Esophagus mucosa (tissue), 1 donor: ENCODE results near the gene ERFE. TPM values are rescaled to one million over a fixed set of nuclear protein-coding genes. Genes with fewer than 3 reads are reported as not detected.
A peak's percentile ranks its signal among the peaks of the same experiment; 100 is the strongest.
"Not testable (repeated sequence)": the region's sequence is repeated elsewhere in the genome, so short reads cannot be mapped to it uniquely, and the experiment has no call there.

Experiments used
- ATAC-seq: fragments of 200-7000 bp; cut with Tn5 transposase; one replicate; pipeline ENCODE4 v1.9.1; 2020
- total RNA-seq: library from RNA; stranded (reverse); gene quantifications from one replicate; pipeline ENCODE4 v1.2.4, GENCODE V29; 2023
- donor health status: DM: yes; HTN: yes; CAD: no.

ERFE gene
- 0.44 TPM for total RNA-seq

GRCh38 chr2:238158509-238159070, at the start of gene ERFE:
TSS of gene ERFE (plus strand) at chr2:238158970. CDS start at chr2:238159008, 38 bp downstream.
- peak; percentile 31 for ATAC-seq

GRCh38 chr2:238113611-238114010, 45.2 kb upstream of the ERFE start:
- no peak for ATAC-seq

- ATAC-seq = no peak
These were observed 44.4 kb upstream of the ERFE start for GRCh38 chr2:238114331-238114841.

GRCh38 chr2:238114851-238115660, 43.7 kb upstream of the ERFE start:
- ATAC-seq = no peak

- not testable (repeated sequence) for ATAC-seq
These were observed 43.1 kb upstream of the ERFE start for GRCh38 chr2:238115709-238116108.

GRCh38 chr2:238116298-238117198, 42.2 kb upstream of the ERFE start:
- ATAC-seq = peak; percentile 6

- ATAC-seq = peak; percentile 18
These were observed 41.3 kb upstream of the ERFE start for GRCh38 chr2:238117199-238118154.

- peak; percentile 10 for ATAC-seq
These were observed 38.9 kb upstream of the ERFE start for GRCh38 chr2:238119756-238120462.

GRCh38 chr2:238120463-238121298, 38.1 kb upstream of the ERFE start:
- ATAC-seq = no peak

- ATAC-seq = no peak
These were observed 37.1 kb upstream of the ERFE start for GRCh38 chr2:238121511-238122286.

GRCh38 chr2:238122287-238123217, 36.2 kb upstream of the ERFE start:
- no peak for ATAC-seq

- no peak for ATAC-seq
These were observed 35.4 kb upstream of the ERFE start for GRCh38 chr2:238123218-238123971.

GRCh38 chr2:238123991-238124470, 34.7 kb upstream of the ERFE start:
- ATAC-seq = no peak

- no peak for ATAC-seq
These were observed 34.2 kb upstream of the ERFE start for GRCh38 chr2:238124488-238125126.

- peak; percentile 3 for ATAC-seq
These were observed 33.5 kb upstream of the ERFE start for GRCh38 chr2:238125127-238125885.

- ATAC-seq = no peak
These were observed 32.4 kb upstream of the ERFE start for GRCh38 chr2:238126338-238126737.
